H1 (cell line): ENCODE data around the gene LPP. TPM values are rescaled to one million over a fixed set of nuclear protein-coding genes. Genes with fewer than 3 reads are reported as not detected.

Experiments used
- SAP30 ChIP-seq: fragments of 300-600 bp; sonication (generic); IDR thresholded peaks from 2 replicates; pipeline ENCODE4 v1.7.1; 2012; ENCODE audit warnings: low read length, moderate library complexity, mild to moderate bottlenecking, inconsistent platforms; ENCODE audit not compliant: insufficient read depth, insufficient replicate concordance
- SIN3A ChIP-seq, 2 experiments: IDR thresholded peaks in 1 of 2; conservative IDR thresholded peaks in 1 of 2; 2 replicates each; pipeline ENCODE4 v1.6.1; 2011 to 2012; ENCODE audit warnings: low read length in 2 of 2, improper control_type of control experiment in 1 of 2, low read depth in 1 of 2, mild to moderate bottlenecking in 1 of 2
- polyA plus RNA-seq, 7 experiments: library from polyadenylated mRNA; depleted of rRNA in 3 of 7; stranded (reverse) in 5 of 7; unstranded in 2 of 7; fragments of >200 nt in 5 of 7; fragments of 200-250 nt in 2 of 7; gene quantifications; 1 replicate in 5 of 7; 2 replicates in 1 of 7; 4 replicates in 1 of 7; pipeline versions ENCODE4 v1.2.1 to v1.2.3, GENCODE V29; 2011 to 2013; ENCODE audit warnings: missing spikeins in 2 of 7, mixed read lengths in 2 of 7
- total RNA-seq: library from RNA; stranded (reverse); fragmentation: NEBNext Ultra II Directional; extraction: Animal tissue kit (Norgen Biotek cat#: 25700); gene quantifications from 2 replicates; pipeline ENCODE4 v1.2.1, GENCODE V29; 2021

Gene LPP
- total and polyA plus RNA-seq, 2 of the 8 experiments (the other 6 are each of a cell fraction or from before 2014, with no cell fraction given), result 10.0 to 53.3 TPM

- TF ChIP-seq SIN3A (conservative IDR thresholded peaks at IDR 0.05 in 1 of 2, IDR thresholded peaks at IDR 0.05 in 1 of 2; ENCODE audit: low read depth in 1 of 2, low read length in 2 of 2) (no peak), SAP30 (no peak)
Measured at GRCh38 chr3:188904670-188905069, 750.7 kb downstream of the LPP start (continued).
